ENCODE results near the gene YY1. TPM values are rescaled to one million over a fixed set of nuclear protein-coding genes. Genes with fewer than 3 reads are reported as not detected.

Gene YY1
- total and polyA plus RNA-seq, 2 of the 8 experiments (the other 6 are each of a cell fraction or from before 2014, with no cell fraction given) = 26.4 to 106 TPM

GRCh38 chr14:100201701-100202100 lies 37.2 kb upstream of the YY1 start (continued):
- TF ChIP-seq ZNF274 (IDR thresholded peaks at IDR 0.05; ENCODE audit: borderline replicate concordance, extremely low read depth, low read length) = no peak
